Lung (tissue), 12 donors: ENCODE results near the gene VCL. TPM values are rescaled to one million over a fixed set of nuclear protein-coding genes. Genes with fewer than 3 reads are reported as not detected.

Experiments used
- ATAC-seq: fragments of 200-7000 bp; cut with Tn5 transposase; one replicate; pipeline ENCODE4 v1.9.1; 2020; ENCODE audit warnings: moderate number of reproducible peaks; ENCODE audit not compliant: insufficient read depth, low FRiP score
- DNase-seq, 3 donors: peaks; one replicate each; pipeline ENCODE4 v3.0.0-alpha.2; 2013 to 2017
- H3K27ac ChIP-seq, 2 donors: one replicate each; pipeline ENCODE4 v1.5.1; 2013; ENCODE audit warnings: mild to moderate bottlenecking in 2 of 2, moderate library complexity in 2 of 2, control low read depth in 1 of 2, inconsistent platforms in 1 of 2, low read depth in 1 of 2, low read length in 1 of 2
- H3K27me3 ChIP-seq, 3 donors: one replicate each; pipeline ENCODE4 v1.5.1; 2013; ENCODE audit warnings: low read length in 2 of 3; ENCODE audit not compliant: control insufficient read depth in 3 of 3, insufficient read depth in 3 of 3
- H3K36me3 ChIP-seq, 4 donors: one replicate each; pipeline ENCODE4 v1.5.1; 2013; ENCODE audit warnings: low read length in 4 of 4, mild to moderate bottlenecking in 1 of 4, moderate library complexity in 1 of 4; ENCODE audit not compliant: control insufficient read depth in 4 of 4, insufficient read depth in 4 of 4
- H3K4me1 ChIP-seq, 5 donors: one replicate each; pipeline ENCODE4 v1.5.1; 2013; ENCODE audit warnings: low read length in 5 of 5, mild to moderate bottlenecking in 2 of 5, moderate library complexity in 1 of 5; ENCODE audit not compliant: control insufficient read depth in 5 of 5, insufficient read depth in 5 of 5
- H3K4me3 ChIP-seq: one replicate; pipeline ENCODE4 v1.5.1; 2013; ENCODE audit warnings: mild to moderate bottlenecking, control low read depth, moderate library complexity
- H3K9ac ChIP-seq, 2 donors: one replicate each; pipeline ENCODE4 v1.5.1; 2013; ENCODE audit warnings: low read length in 2 of 2, control low read depth in 1 of 2; ENCODE audit not compliant: insufficient read depth in 1 of 2
- H3K9me3 ChIP-seq, 4 donors: one replicate each; pipeline ENCODE4 v1.5.1; 2013; ENCODE audit warnings: low read length in 3 of 4, mild to moderate bottlenecking in 1 of 4, moderate library complexity in 1 of 4; ENCODE audit not compliant: control insufficient read depth in 4 of 4, insufficient read depth in 3 of 4
- WGBS, 2 donors: extraction: QIAGEN DNeasy Blood & Tissue Kit; methylation state at CpG; one replicate each; pipeline ENCODE4 v1.1.7; 2013; 5-methylcytosine and 5-hydroxymethylcytosine counted together
- polyA plus RNA-seq, 2 donors: library from polyadenylated mRNA; stranded (reverse); fragments of 200-250 nt; gene quantifications; one replicate each; pipeline ENCODE4 v1.2.1, GENCODE V29; 2013
- total RNA-seq, 2 donors: library from RNA; depleted of rRNA in 1 of 2; stranded (reverse); fragments of >200 nt in 1 of 2; gene quantifications; one replicate each; pipeline ENCODE4 v1.2.1, GENCODE V29; 2014 to 2021
- TF ChIP-seq, protein P1 (sequence below): IDR thresholded peaks from 2 replicates; pipeline ENCODE4 v1.5.1; 2012; ENCODE audit warnings: mild to moderate bottlenecking; ENCODE audit errors: control extremely low read depth, extremely low read depth
- donor health status: control.
- donor health status: control.
- donor health status: Bipolar disorder and iron deficiency.
- donor health status: healthy.
- donor health status: DM: yes; HTN: yes; CAD: no.

The VCL gene
- total and polyA plus RNA-seq, 4 donors, result 24.5 to 181 (median 86.3) TPM

DNA sequence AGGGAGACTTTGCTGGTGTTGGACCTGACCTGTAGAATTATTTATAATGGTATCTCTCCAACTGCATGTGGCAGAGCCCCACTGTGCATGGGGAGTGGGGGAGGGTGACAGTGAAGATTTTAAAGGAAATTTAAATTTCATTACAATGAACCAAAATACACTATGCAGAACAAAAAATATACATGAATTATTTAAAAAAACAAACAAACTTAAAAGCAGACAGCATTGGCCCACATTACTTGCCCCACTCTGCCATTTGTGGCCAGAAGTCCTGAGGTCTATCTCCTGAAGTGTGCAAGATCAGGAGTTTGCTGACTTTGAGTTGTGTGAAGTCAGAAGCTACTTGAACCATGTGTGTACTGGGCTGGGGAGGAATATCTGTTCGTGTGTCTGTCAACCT lies 112.2 kb downstream of the VCL start:
- Histone ChIP-seq H3K4me1 (peaks cover 0 to 1% (median 0%) of the 10 kb centered on the region in 5 donors), H3K27me3 (no peaks in the 10 kb centered on the region), H3K36me3 (peaks cover 55 to 81% (median 64%) of the 10 kb centered on the region in 4 donors), H3K27ac (no peak overlapping the region), H3K4me3 (no peak overlapping the region), H3K9ac (no peak overlapping the region), H3K9me3 (no peaks in the 10 kb centered on the region)
- TF ChIP-seq, protein P1, sequence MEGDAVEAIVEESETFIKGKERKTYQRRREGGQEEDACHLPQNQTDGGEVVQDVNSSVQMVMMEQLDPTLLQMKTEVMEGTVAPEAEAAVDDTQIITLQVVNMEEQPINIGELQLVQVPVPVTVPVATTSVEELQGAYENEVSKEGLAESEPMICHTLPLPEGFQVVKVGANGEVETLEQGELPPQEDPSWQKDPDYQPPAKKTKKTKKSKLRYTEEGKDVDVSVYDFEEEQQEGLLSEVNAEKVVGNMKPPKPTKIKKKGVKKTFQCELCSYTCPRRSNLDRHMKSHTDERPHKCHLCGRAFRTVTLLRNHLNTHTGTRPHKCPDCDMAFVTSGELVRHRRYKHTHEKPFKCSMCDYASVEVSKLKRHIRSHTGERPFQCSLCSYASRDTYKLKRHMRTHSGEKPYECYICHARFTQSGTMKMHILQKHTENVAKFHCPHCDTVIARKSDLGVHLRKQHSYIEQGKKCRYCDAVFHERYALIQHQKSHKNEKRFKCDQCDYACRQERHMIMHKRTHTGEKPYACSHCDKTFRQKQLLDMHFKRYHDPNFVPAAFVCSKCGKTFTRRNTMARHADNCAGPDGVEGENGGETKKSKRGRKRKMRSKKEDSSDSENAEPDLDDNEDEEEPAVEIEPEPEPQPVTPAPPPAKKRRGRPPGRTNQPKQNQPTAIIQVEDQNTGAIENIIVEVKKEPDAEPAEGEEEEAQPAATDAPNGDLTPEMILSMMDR, result no peak
- DNase-seq (no peak), ATAC-seq (no peak)
- WGBS, 2 donors, result 82 to 94% methylated on average over 1 of the region's 1 CpG

DNA sequence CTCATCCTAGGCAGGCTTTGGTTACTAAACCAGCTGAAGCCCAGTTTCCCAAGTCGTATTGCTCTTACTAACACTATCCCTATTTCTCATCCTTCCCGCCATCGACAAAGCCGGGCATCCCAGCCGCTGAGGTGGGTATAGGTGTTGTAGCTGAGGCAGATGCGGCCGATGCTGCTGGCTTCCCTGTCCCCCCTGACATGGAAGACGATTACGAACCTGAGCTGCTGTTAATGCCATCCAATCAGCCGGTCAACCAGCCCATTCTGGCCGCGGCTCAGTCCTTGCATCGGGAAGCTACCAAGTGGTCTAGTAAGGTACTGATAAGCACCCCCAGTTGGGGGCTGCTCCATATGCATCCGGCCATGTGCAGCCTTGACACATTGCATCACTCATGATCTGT lies 113.9 kb downstream of the VCL start:
- ATAC-seq (no peak), DNase-seq (no peak)
- Histone ChIP-seq H3K4me1 (peaks cover 0 to 1% (median 0%) of the 10 kb centered on the region in 5 donors), H3K27me3 (no peaks in the 10 kb centered on the region), H3K9me3 (no peaks in the 10 kb centered on the region), H3K9ac (no peak overlapping the region), H3K27ac (no peak overlapping the region), H3K36me3 (peaks cover 47 to 76% (median 59%) of the 10 kb centered on the region in 4 donors), H3K4me3 (no peak overlapping the region)
- TF ChIP-seq, protein P1, result no peak
- WGBS, 2 donors, result 98% methylated on average over 14 of the region's 14 CpGs

DNA sequence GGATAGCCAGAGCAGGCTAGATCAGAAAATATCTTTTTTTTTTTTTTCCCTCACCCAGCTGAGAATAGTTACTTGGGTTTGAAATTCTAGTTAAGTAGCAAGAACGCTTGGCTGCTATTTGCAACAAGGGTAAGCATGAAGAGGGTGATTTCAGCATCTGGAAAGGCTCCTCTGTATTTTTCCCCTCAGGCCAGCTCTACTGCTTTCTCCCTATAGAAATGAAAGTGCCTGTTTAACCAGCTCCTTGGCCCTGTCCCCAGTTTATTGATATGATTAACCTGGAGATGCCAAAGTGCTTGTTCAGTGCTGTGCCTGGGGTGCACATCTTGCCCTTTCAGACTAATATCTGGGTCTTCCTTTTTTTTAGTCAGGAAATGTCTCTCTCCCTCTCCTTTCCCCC lies 115.6 kb downstream of the VCL start:
- 63 to 71% methylated on average over 1 of the region's 1 CpG for WGBS, 2 donors
- no peaks in the 10 kb centered on the region for H3K27me3 ChIP-seq
- ATAC-seq (no peak), DNase-seq (peak in 1 of 3 donors; percentile 21)
- no peak overlapping the region for H3K9ac ChIP-seq
- TF ChIP-seq, protein P1, result no peak
- no peaks in the 10 kb centered on the region for H3K9me3 ChIP-seq
- no peak overlapping the region for H3K4me3 ChIP-seq
- H3K4me1 ChIP-seq, result no peaks in the 10 kb centered on the region
- H3K36me3 ChIP-seq, result peaks cover 61 to 79% (median 65%) of the 10 kb centered on the region in 4 donors
- H3K27ac ChIP-seq, result no peak overlapping the region

DNA sequence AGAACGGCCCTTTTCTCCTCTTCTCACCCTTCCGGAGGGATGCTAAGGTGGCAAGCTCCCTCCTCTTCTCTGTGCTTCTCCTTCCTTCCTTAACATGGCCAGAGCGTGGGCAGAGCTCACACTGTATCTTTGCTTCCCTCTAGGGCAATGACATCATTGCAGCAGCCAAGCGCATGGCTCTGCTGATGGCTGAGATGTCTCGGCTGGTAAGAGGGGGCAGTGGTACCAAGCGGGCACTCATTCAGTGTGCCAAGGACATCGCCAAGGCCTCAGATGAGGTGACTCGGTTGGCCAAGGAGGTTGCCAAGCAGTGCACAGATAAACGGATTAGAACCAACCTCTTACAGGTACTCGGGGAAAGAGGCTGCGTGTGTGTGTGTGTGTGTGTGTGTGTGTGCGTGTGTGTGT lies 116.1 kb downstream of the VCL start:
- Histone ChIP-seq H3K27me3 (no peaks in the 10 kb centered on the region), H3K36me3 (peaks cover 56 to 78% (median 65%) of the 10 kb centered on the region in 4 donors), H3K9me3 (no peaks in the 10 kb centered on the region), H3K27ac (peak overlapping the region in 1 of 2 donors; percentile 15), H3K9ac (no peak overlapping the region), H3K4me3 (no peak overlapping the region), H3K4me1 (no peaks in the 10 kb centered on the region)
- TF ChIP-seq, protein P1, result no peak
- DNase-seq (no peak), ATAC-seq (no peak)
- WGBS, 2 donors, result 84 to 85% methylated on average over 12 of the region's 12 CpGs
